Right kidney (tissue), 1 donor: ENCODE measurements around the gene PIGBOS1.
A peak's percentile ranks its signal among the peaks of the same experiment; 100 is the strongest.
"Not testable (repeated sequence)": the region's sequence is repeated elsewhere in the genome, so short reads cannot be mapped to it uniquely, and the experiment has no call there.

ENCODE experiments used
- DNase-seq: peaks from one replicate; pipeline ENCODE4 v3.0.0-alpha.2; 2016

PIGBOS1 gene

GRCh38 chr15:55302801-55303200 lies 16.1 kb downstream of the PIGBOS1 start:
- DNase-seq: not testable (repeated sequence)

DNA sequence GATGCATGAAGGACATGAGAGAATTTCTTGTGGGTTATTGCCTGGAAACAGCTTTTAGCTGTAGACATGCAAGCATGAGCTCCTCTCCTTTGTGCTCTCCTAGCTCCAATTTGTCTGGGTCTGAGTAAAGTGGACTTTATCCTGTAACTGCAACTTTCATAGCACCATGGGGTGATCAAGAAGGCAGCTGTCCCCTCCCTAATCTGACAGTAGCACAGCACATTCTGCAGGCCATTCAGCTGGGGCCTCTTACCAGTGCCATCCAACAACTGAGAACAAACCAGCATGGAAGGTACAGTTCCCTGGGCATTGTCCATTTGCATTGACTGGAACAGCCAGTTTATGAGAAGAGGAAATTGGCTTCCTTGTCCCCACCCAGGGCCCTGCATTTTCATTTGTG lies 21.6 kb downstream of the PIGBOS1 start:
- no peak for DNase-seq

GRCh38 chr15:55290528-55291057 lies 28.3 kb downstream of the PIGBOS1 start:
- no peak for DNase-seq

GRCh38 chr15:55289746-55290527 lies 29.0 kb downstream of the PIGBOS1 start, which contains the start of gene RAB27A:
RAB27A (minus strand) TSS chr15:55289813; CDS start chr15:55234934, 54,879 bp downstream.
- peak; percentile 91 for DNase-seq

GRCh38 chr15:55289011-55289745 lies 29.7 kb downstream of the PIGBOS1 start:
- DNase-seq: peak; percentile 69

- no peak for DNase-seq
Measured at GRCh38 chr15:55288006-55288717, 30.8 kb downstream of the PIGBOS1 start.

DNA sequence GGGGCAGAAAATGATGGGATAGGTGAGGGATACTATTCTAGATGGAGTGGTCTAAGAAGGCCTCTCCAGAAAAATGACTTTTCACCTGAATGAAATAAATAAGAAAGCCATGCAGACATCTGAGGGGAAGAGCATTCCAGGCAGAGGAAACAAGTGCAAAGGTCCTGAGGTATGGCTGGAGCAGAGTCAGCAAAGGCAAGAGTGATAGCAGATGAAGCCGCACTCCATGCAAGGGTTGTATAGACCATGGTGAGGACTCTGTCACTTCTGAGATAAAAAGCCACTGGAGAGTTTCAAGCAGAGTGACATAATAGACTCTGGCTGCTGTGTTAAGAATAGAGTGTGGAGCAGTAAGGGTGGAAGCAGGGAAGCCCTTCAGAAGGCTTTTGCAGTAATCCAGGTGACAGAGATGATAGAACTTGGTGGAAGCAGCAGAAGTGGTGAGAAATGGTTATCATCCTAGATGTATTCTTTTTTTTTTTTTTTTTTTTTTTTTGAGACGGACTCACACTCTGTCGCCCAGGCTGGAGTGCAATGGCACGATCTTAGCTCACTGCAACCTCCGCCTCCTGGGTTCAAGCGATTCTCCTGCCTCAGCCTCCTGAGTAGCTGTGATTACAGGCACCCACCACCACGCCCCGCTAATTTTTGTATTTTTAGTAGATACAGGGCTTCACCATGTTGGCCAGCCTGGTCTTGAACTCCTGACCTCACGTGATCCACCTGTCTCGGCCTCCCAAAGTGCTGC lies 32.3 kb downstream of the PIGBOS1 start:
- not testable (repeated sequence) for DNase-seq

DNA sequence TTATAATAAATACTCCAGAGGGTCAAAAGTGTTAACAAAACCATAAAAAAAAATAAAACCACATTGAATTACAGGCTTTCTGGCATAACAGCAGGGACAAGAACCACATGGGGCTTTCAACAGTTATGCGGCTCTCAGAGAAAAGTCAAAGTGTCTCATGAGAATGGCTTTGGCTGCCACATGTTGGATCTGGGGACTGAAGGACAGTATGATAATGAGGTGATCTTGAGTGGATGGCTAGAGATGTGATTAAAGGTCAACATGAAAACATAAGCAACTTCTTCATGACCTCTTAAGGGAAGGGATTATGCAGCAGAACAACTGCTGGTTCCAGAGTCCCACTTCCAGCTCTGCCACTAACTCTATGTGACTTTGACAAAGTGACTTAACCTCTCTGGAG lies 34.5 kb downstream of the PIGBOS1 start:
- DNase-seq: no peak

DNA sequence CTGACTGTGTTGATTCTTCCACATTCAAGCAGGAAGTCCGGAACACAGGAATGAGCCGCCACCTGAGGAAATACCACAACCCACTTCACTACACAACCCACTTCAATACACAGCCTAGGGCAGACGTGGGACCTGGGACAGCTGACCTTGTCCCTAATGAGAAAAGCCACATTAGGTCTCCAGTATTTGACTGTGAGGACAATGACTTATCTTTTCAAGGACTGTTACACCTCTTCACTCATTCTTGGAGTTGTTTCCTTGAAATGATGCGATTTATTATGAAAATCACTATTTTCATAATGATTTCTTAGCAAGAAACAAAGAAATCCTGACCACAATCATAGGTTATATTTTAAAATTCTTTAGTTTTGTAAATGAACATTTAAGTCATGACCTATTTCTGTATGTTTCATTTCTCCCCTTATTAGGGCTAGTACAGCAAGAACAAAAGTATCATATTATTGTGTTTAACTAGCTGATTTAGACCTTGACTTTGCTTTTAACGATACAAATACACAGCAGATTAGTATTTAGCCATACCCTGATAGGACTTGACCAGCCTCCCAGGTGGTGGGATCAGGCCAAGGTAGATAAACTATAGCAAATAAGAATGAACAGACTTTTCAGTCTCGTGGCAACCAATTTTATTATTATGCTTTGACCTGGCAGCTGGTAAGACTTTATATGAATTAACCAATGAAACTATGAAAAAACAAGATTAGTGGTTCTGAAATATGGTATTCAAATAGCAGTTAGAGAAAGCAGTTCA lies 35.4 kb downstream of the PIGBOS1 start:
- DNase-seq: no peak

GRCh38 chr15:55282284-55282833 lies 36.6 kb downstream of the PIGBOS1 start:
- DNase-seq: no peak

DNA sequence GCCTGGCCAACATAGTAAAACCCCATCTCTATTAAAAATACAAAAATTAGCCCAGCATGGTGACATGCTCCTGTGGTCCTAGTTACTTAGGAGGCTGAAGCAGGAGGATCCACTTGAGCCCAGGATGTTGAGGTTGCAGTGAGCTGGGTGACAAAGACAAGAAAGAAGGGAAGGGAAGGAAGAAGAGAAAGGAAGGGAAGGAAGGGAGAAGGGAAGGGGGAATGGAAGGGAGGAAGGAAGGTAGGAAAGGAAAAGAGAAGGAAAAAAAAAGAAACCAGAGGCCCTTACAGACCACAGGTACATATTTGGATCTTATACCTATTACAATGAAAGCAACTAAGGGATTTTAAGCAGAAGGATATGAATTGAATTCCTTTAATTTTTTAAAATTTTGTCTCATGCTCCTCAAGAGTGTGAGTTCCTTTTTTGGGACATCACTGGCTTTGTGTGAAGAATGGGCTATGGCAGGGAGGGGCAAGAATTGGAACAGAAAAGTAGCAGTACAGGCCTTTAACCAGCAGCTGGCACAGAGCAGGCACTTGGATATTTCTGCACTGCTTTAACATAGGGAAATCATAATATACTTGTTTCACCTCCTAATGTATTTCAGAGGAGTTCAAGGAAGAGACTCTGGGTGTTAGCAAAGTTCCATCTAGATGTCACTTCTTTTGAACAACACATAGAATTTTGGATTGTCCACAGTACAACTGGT lies 37.2 kb downstream of the PIGBOS1 start:
- DNase-seq: no peak

- DNase-seq: not testable (repeated sequence)
Measured at GRCh38 chr15:55280589-55280988, 38.3 kb downstream of the PIGBOS1 start.

DNA sequence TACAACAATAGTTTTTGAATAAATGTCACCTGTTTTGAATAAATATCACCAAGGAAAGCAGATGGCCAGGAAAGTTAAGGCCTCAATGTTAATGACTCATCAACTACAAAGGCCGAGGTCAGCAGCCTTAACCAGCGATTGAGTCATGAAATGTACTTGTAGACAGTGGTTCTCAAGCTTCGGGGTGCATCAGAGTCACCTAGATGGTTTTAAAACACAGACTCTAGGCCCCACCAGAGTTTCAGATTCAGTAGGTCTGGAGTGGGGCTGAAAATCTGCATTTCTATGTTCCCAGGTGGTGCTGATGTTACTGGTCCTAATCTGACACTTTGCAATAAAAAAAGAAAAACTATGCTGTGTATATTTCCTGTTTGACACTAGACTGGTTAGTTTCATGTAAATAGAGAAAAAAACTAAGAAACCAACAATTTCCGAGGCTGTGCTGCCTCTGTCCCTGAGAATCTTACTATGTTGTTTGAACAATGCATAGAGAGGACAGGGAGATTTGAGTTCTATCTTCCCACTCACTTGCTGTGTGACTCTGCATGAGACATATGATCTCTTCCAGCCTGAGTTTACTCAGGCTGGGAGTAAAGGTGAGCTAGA lies 39.1 kb downstream of the PIGBOS1 start:
- DNase-seq: no peak

DNA sequence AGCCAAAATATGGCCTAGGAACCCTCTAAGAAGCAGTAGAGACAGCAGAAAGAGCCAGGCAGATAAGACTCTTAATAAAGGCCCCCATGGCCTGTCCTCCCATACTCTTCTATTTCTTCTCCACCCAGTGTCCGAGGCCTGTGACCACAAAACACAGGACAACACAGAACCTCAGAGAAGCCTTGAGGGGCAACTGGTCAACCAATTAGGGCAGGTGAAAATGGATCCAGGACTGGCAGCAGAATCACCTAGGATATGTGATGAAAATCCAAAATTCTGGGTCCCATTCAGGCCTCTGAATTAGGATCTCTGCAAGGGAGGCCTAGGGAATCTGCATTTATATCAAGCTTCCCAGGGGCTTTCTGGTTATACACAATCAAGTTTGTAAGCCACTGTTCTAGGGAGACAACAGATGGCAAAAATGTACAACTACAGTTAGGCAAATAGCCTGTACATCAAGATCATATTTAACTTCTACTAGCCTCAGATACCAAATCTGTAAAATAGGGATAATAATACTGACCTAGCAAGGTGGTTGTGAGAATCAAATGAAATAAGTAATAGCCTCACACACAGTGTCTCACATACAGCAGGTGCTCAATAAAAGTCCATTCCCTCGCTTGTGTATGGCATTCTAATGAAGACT lies 39.7 kb downstream of the PIGBOS1 start:
- DNase-seq: no peak

GRCh38 chr15:55277715-55278114 lies 41.2 kb downstream of the PIGBOS1 start:
- no peak for DNase-seq

DNA sequence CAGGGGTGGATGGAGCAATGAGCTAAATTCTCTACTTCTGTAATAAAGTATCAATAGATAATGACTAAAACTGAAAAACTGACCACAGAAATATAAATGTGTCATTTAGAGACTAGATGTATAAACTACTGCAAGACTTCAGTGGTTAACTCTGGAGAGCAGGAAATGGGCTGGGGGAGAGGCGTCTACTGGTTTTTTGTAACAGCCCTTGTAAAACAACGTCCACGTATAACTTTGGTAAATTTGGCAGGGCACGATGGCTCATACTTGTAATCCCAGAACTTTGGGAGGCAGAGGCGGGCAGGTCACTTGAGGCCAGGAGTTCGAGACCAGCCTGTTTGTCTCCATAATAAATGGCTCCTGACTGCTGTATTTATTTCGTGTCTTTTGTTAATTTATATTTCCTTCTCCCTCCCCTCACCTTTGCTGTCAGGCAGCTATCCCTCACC lies 41.8 kb downstream of the PIGBOS1 start:
- DNase-seq: no peak

- DNase-seq: no peak
Measured at GRCh38 chr15:55276324-55276723, 42.6 kb downstream of the PIGBOS1 start.

DNA sequence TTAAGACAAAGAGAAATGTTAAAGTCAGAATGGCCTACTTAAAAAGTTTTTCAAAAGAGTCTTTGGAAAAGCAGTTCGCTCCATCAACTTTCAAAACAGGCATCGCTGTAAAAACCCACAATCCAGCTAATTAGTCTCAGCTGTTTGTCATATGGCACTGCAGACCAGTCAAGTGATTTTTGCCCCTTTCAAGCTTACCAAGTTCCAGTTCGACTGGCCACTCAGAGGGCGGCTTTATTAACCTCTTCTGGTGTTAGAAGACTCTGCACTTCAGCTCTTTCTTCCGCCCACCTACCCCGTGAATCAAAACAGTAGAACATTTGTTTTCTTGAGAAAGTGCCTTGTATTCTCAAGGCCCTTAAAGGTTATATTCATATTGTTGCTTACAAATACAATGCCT lies 48.6 kb downstream of the PIGBOS1 start:
- DNase-seq: no peak

DNA sequence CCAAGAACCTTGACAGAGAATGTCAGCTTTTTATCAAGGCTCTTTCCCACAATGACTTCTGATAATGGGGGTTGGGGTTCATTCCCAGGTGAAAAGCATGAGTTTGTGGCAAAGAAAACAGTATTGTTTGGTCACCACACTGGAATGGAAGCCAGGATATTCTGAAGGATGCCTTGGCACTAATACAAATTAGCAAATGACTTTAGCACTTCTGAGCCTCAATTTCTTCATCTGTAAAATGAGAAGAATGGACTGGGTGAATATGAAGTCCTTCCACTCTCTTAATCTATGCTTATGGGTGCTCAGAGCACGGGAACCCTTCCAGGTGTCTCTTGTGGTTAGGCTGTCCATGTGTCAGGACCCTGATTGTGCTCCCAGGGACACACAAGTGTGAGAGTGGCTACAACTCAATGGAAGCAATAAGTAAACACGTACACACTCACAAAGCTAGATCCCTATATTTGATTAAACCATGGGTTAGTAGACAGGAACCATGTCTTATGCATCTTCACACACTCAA lies 50.7 kb downstream of the PIGBOS1 start:
- DNase-seq: no peak
